Right lobe of liver (tissue), 4 donors: ENCODE measurements around the gene EIF3B.

Source experiments
- CTCF ChIP-seq, 4 donors: fragments of 200-600 bp in 3 of 4; fragments of 450-650 bp in 1 of 4; IDR thresholded peaks; one replicate each; pipeline versions ENCODE4 v1.5.1 to v1.8.0; 2016 to 2022; ENCODE audit warnings: antibody characterized with exemption in 4 of 4, mild to moderate bottlenecking in 2 of 4
- POLR2A ChIP-seq: fragments of 450-650 bp; IDR thresholded peaks from one replicate; pipeline ENCODE4 v1.6.1; 2017; ENCODE audit warnings: antibody characterized with exemption, mild to moderate bottlenecking
- donor health status: DM: no; HTN: no; CAD: no.
- donor health status: DM: no; HTN: no; CAD: no.
- donor health status: DM: no; HTN: yes; CAD: no.

GRCh38 chr7:2374830-2375728, 20.5 kb downstream of the EIF3B start:
- no peak for TF ChIP-seq CTCF (IDR thresholded peaks at IDR 0.05)
- TF ChIP-seq POLR2A = no peak
